Nephron progenitor cell (in vitro differentiated cells): ENCODE measurements around the gene NLGN1.

Experiments
- DNase-seq: peaks from one replicate; pipeline ENCODE4 v3.0.0; 2021
- H3K27ac Mint-ChIP-seq: 2 replicates; pipeline ENCODE4 v1.8.0; 2021; ENCODE audit warnings: mild to moderate bottlenecking, moderate library complexity, mixed read lengths
- H3K27me3 Mint-ChIP-seq: 2 replicates; pipeline ENCODE4 v1.8.0; 2021; ENCODE audit warnings: mild to moderate bottlenecking, low read depth, mixed read lengths; ENCODE audit not compliant: poor library complexity
- H3K36me3 Mint-ChIP-seq: 2 replicates; pipeline ENCODE4 v1.8.0; 2021; ENCODE audit warnings: low read depth, mixed read lengths
- H3K4me1 Mint-ChIP-seq: 2 replicates; pipeline ENCODE4 v1.8.0; 2021; ENCODE audit warnings: mixed read lengths
- H3K4me3 Mint-ChIP-seq: 2 replicates; pipeline ENCODE4 v1.8.0; 2021; ENCODE audit warnings: mild to moderate bottlenecking, moderate library complexity, mixed read lengths
- H3K9me3 Mint-ChIP-seq: 2 replicates; pipeline ENCODE4 v1.8.0; 2021; ENCODE audit warnings: mild to moderate bottlenecking, moderate library complexity, mixed read lengths
- CTCF ChIP-seq: fragments of 200-600 bp; sonication (generic); IDR thresholded peaks from 2 replicates; pipeline ENCODE4 v1.5.0; 2021; ENCODE audit warnings: antibody characterized with exemption

The NLGN1 gene

DNA sequence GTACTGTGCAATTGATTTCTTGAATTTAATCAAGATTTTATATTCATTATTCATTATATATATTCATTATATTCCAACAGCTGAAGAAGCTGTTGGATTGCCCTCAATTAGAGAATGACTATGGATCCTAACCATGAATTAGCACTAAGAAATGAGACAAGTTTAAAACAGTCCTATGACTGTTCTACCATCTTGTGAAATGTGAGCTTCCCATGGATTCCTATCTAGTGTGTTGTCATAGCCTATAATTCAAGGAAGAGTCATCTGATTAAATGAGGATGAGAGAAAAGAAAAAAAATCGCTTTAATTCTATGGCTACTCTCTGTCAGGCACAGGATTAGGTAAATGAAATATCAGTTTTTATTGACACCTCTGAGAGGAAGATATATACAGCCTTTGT lies 765.0 kb downstream of the NLGN1 start:
- no peak for DNase-seq
- no peak for TF ChIP-seq CTCF
- Mint-ChIP-seq H3K4me3 (no peak overlapping the region), H3K27ac (no peak overlapping the region), H3K4me1 (no peaks in the 10 kb centered on the region), H3K27me3 (no peaks in the 10 kb centered on the region), H3K9me3 (peaks cover 29% of the 10 kb centered on the region), H3K36me3 (no peaks in the 10 kb centered on the region)

GRCh38 chr3:174168026-174168425 lies 770.5 kb downstream of the NLGN1 start:
- DNase-seq = no peak
- H3K9me3 Mint-ChIP-seq = peaks cover 24% of the 10 kb centered on the region
- H3K4me3 Mint-ChIP-seq = no peak overlapping the region
- H3K27me3 Mint-ChIP-seq = no peaks in the 10 kb centered on the region
- no peaks in the 10 kb centered on the region for H3K4me1 Mint-ChIP-seq
- TF ChIP-seq CTCF = no peak
- no peak overlapping the region for H3K27ac Mint-ChIP-seq
- H3K36me3 Mint-ChIP-seq = no peaks in the 10 kb centered on the region

DNA sequence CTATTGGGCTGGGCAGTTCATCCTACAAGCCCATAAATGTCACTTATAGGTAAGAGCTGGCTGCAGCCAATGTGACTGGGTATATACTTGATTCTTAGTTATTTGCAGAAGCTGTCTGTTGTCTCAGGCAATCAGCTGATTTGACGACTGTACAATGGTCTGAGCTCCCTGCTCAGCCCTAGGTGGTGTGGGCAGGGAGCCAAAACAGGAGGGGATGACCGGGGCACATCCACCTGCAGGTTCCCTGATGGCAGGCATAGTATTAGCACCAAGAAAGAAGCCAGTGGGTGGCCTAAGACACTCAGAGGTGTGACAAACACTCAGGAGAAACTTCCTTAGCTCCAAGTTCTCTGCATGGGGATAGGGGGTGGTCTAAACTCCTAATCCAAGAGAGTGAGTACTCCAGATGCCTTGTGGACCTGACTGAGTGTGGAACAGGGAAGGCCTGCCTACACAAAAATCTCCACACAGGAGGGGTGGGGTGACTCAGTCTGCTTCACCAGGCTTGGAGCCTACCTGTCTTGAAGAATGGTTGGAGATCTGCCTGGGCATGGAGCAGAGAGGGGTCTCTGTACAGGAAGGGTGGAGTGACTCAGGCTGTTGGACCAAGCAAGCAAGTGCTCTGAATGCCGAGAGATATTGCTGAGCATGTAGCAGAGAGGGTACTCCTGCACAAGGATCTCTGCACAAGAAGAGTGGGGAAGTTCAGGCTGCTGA lies 771.2 kb downstream of the NLGN1 start:
- Mint-ChIP-seq H3K27me3 (no peaks in the 10 kb centered on the region), H3K4me3 (no peak overlapping the region), H3K9me3 (peaks cover 28% of the 10 kb centered on the region), H3K4me1 (no peaks in the 10 kb centered on the region), H3K27ac (no peak overlapping the region), H3K36me3 (no peaks in the 10 kb centered on the region)
- no peak for TF ChIP-seq CTCF
- no peak for DNase-seq

DNA sequence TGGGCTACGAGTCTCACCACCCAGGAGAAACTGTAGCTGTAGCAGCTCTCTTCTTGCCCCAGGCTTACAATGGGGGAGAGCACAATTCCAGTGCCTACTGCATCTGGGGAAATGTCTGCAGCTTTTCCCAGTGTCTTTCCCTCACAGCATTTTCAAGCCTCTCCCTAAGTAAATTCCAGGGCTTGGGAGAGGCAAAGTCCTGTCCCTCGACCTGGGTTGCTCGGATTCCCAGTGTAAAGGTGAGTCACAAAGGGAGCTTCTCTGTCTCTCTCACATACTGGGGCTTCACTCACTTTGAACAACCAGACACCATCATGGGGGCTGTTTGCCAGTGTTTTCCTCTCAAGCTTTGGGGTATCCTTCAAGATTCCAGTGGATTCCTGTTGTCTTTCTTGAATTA lies 772.2 kb downstream of the NLGN1 start:
- no peak for TF ChIP-seq CTCF
- Mint-ChIP-seq H3K27me3 (no peaks in the 10 kb centered on the region), H3K27ac (no peak overlapping the region), H3K9me3 (peaks cover 18% of the 10 kb centered on the region), H3K4me3 (no peak overlapping the region), H3K4me1 (no peaks in the 10 kb centered on the region), H3K36me3 (no peaks in the 10 kb centered on the region)
- DNase-seq = no peak

DNA sequence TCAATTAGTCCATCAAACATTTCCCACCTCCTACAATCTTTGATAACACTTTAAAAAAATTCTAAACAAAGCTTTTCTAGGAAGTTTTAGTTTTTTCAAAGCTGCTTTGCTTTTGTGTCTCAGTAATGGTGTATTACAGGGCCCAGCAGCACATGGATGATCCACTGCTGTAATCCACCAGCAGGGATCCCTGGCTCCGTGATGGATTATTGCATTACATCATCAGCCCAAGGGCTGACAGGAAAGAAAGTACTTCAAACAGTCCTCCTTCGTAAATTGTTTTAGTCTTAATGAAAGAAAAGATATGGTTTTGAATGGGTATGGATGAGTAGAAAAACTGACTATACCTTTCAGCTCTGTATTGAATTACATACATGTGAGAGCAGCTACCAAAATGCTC lies 772.7 kb downstream of the NLGN1 start:
- Mint-ChIP-seq H3K4me1 (no peaks in the 10 kb centered on the region), H3K9me3 (peaks cover 13% of the 10 kb centered on the region), H3K36me3 (no peaks in the 10 kb centered on the region), H3K4me3 (no peak overlapping the region), H3K27ac (no peak overlapping the region), H3K27me3 (no peaks in the 10 kb centered on the region)
- no peak for DNase-seq
- no peak for TF ChIP-seq CTCF

- H3K4me1 Mint-ChIP-seq = no peaks in the 10 kb centered on the region
- TF ChIP-seq CTCF = no peak
- H3K4me3 Mint-ChIP-seq = no peak overlapping the region
- no peaks in the 10 kb centered on the region for H3K27me3 Mint-ChIP-seq
- DNase-seq = no peak
- H3K27ac Mint-ChIP-seq = no peak overlapping the region
- H3K36me3 Mint-ChIP-seq = no peaks in the 10 kb centered on the region
- H3K9me3 Mint-ChIP-seq = no peaks in the 10 kb centered on the region
These were observed 788.9 kb downstream of the NLGN1 start for GRCh38 chr3:174186377-174186989.
